ENCODE results near the gene ZNF175.

ZNF175 gene

DNA sequence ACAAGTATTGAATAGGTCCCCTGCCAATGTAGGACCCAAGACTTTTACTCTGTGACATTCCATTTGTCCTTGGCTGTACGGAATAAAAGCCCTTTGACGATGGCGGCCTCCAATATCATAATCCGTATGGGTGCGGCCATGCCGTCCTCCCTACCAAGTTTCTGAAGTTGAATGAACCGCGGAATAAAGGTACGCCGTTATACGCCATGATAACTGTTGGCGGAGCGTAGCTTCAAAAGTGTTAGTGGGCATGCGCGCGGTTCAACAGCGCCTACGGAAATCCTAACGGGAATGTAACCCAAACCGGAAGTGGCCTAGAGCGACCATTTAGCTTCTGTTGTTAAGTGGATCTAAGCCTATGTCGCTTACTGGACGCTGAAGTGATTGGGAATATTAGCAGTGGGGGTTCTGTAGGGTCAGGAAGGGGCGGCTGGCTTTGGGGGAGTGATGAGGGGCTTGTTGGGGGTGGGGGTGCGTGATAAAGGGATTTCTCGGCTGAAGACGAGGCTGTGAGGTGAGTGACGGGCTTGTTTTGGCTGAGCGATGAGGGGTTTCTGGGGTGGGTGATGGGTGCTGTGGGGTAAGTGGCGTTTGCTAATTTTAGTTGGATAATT is at the start of gene ZNF175:
TSS of gene ZNF175 (plus strand) at position 322 of the 614 bp plus-strand sequence. CDS start 2,047 bp downstream, outside the sequence.
- TF ChIP-seq, protein P1, sequence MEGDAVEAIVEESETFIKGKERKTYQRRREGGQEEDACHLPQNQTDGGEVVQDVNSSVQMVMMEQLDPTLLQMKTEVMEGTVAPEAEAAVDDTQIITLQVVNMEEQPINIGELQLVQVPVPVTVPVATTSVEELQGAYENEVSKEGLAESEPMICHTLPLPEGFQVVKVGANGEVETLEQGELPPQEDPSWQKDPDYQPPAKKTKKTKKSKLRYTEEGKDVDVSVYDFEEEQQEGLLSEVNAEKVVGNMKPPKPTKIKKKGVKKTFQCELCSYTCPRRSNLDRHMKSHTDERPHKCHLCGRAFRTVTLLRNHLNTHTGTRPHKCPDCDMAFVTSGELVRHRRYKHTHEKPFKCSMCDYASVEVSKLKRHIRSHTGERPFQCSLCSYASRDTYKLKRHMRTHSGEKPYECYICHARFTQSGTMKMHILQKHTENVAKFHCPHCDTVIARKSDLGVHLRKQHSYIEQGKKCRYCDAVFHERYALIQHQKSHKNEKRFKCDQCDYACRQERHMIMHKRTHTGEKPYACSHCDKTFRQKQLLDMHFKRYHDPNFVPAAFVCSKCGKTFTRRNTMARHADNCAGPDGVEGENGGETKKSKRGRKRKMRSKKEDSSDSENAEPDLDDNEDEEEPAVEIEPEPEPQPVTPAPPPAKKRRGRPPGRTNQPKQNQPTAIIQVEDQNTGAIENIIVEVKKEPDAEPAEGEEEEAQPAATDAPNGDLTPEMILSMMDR (IDR thresholded peaks at IDR 0.05; ENCODE audit: insufficient read depth, low read depth, low read length, missing control alignments) = no peak
- H3K4me3 ChIP-seq (ENCODE audit: low read depth, low read length) = peak within 1 kb of the TSS; percentile 74
- peak; percentile 97 for DNase-seq (ENCODE audit: low read depth)

DNA sequence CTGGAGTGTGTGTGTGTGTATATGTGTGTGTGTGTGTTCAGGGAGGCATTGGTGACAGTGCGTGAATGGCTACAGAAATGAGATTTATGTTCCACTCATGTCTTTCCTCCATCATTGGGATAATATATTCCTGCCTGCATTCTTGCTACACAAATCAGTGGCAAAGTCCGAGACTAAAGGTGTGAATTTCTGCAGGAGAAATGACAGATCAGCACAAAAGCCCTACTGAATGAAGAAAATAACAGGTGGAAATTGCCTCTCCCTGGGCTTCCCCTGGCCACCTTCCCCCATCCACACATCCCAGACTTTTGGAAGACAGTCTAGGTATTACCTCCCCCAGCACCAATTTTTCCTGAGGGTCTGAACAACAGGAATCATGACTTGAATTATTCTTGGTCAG is 49.7 kb upstream of the ZNF175 start:
- H3K4me3 ChIP-seq (ENCODE audit: low read depth, low read length) = no peak overlapping the region
- DNase-seq (ENCODE audit: low read depth) = no peak
- TF ChIP-seq, protein P1 (IDR thresholded peaks at IDR 0.05; ENCODE audit: insufficient read depth, low read depth, low read length, missing control alignments) = no peak

DNA sequence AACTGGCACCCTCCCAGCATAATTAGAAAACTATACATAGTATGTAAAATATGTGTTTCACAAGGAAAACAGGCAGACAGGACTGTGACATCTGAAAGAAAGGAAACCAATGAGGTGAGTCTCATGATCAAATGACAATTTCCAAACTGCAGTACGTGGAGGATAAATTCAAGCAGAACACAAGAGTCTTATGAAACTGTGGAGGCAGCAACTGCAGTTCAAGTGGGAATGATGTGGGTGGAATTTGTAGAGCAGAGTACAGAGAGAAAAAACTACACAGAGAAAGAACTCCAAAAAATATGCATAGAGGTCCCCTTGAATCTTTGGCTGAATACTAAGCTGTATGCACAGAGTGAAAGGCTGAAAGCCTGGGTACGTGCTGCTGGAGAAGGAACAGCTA is 49.3 kb upstream of the ZNF175 start:
- no peak for DNase-seq (ENCODE audit: low read depth)
- TF ChIP-seq, protein P1 (IDR thresholded peaks at IDR 0.05; ENCODE audit: insufficient read depth, low read depth, low read length, missing control alignments) = no peak
- no peak overlapping the region for H3K4me3 ChIP-seq (ENCODE audit: low read depth, low read length)

DNA sequence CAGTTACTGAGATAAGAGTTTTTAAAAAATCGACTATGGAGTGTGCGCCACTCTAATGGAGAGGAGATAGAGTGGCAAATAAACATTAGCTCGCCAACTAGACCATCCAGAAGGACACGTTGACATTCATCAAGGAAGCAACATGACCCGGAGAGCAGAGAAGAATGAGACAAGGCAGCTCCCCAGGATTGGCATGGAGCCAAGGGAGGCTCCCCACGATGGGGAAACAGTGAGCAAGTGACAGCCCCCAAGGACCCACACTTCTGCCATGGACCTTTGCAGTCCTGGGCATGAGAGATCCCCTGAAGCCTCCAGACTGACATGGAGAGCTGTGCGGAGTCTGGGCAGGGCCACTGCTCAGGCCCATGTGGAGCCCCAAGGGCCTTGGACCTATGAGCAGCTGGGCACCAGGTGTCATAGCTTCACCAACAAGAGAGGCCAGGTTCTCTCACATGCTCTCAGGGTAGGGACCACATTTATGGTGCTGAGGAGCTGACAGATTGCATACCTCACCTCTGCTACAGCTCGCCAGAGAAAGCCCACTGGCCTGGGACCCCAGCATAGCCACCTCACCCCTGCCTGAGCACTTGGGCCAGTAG is 46.3 kb upstream of the ZNF175 start:
- no peak for DNase-seq (ENCODE audit: low read depth)
- no peak overlapping the region for H3K4me3 ChIP-seq (ENCODE audit: low read depth, low read length)
- TF ChIP-seq, protein P1 (IDR thresholded peaks at IDR 0.05; ENCODE audit: insufficient read depth, low read depth, low read length, missing control alignments) = no peak

DNA sequence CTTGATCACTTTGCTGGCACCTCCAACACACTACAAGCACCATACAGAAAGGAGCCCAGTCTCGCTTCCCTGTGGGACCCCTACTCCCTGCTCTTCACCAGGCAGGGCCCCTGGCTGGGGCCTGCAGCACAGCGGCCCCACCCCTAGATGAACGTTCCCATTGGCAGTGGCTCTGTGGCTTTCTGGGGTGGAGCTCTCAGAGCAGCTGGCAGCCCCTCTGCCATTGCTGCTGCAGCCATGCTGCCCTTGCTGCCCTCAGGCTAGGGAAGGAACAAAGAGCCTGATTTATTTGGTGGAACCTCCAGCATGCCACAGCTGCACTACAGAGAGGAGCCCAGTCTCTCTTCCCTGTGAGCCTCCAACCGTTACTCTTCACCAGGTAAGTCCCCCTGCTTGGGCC is 45.4 kb upstream of the ZNF175 start:
- DNase-seq (ENCODE audit: low read depth) = no peak
- no peak overlapping the region for H3K4me3 ChIP-seq (ENCODE audit: low read depth, low read length)
- TF ChIP-seq, protein P1 (IDR thresholded peaks at IDR 0.05; ENCODE audit: insufficient read depth, low read depth, low read length, missing control alignments) = no peak

DNA sequence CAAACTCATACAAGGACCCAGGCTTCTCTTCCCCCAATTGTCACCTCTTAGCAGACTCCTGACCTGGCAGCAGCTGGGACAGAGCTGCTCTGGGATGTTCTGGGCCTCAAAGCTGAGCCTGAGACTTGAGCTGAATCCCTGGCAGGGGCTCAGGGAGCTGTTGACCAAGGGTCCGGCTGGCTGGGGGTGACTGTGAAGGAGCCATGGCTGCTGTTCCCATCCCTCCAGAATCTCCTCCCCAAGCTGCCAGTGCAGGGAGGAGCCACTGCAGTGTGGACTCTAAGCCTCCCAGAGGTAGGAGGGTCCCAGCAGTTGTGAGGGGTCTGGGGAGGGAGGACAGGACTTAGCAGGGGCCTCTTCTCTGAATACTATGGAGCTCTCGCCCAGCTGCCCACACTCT is 41.8 kb upstream of the ZNF175 start:
- no peak overlapping the region for H3K4me3 ChIP-seq (ENCODE audit: low read depth, low read length)
- DNase-seq (ENCODE audit: low read depth) = no peak
- TF ChIP-seq, protein P1 (IDR thresholded peaks at IDR 0.05; ENCODE audit: insufficient read depth, low read depth, low read length, missing control alignments) = no peak

DNA sequence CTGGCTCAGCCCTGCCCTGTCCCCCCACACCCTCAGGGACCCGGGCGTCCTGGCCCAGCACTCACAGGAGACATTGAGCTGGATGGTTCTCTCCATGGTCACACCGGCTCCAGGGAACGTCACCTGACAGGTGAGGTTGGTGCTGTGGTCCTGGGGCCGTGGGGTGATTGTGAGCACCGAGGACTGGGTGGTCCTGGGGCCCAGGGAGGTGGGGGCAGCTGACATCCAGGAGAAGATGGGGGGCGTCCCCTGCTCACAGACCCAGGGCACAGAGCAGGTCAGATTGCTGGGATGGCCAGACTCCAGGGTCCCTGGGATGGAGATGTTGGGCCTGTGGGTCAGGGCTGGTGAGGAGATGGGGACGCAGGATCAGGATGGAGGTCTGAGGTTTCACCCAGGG is 40.5 kb upstream of the ZNF175 start:
- H3K4me3 ChIP-seq (ENCODE audit: low read depth, low read length) = no peak overlapping the region
- DNase-seq (ENCODE audit: low read depth) = no peak
- TF ChIP-seq, protein P1 (IDR thresholded peaks at IDR 0.05; ENCODE audit: insufficient read depth, low read depth, low read length, missing control alignments) = no peak

Data from GM12865 (cell line).